Osteoblast (primary cell): ENCODE measurements around the gene CDK15. TPM values are rescaled to one million over a fixed set of nuclear protein-coding genes. Genes with fewer than 3 reads are reported as not detected.
A peak's percentile ranks its signal among the peaks of the same experiment; 100 is the strongest.
"Not testable (repeated sequence)": the region's sequence is repeated elsewhere in the genome, so short reads cannot be mapped to it uniquely, and the experiment has no call there.

Source experiments
- DNase-seq: peaks from one replicate; pipeline ENCODE4 v3.0.0; 2011; ENCODE audit warnings: low spot score, mixed read lengths; ENCODE audit not compliant: insufficient read length; ENCODE audit errors: missing footprints
- H2AFZ ChIP-seq: 2 replicates; pipeline ENCODE4 v1.6.0; 2011; ENCODE audit warnings: mild to moderate bottlenecking, low read length
- H3K27ac ChIP-seq: 2 replicates; pipeline ENCODE4 v1.5.1; 2011; ENCODE audit warnings: mild to moderate bottlenecking, low read depth, low read length, moderate library complexity
- H3K27me3 ChIP-seq: 2 replicates; pipeline ENCODE4 v1.6.0; 2012; ENCODE audit warnings: mild to moderate bottlenecking, control low read depth, inconsistent platforms, low read length, moderate library complexity; ENCODE audit not compliant: insufficient read depth
- H3K36me3 ChIP-seq: 2 replicates; pipeline ENCODE4 v1.5.1; 2011; ENCODE audit warnings: mild to moderate bottlenecking, low read length, control low read depth, moderate library complexity; ENCODE audit not compliant: insufficient read depth
- H3K4me1 ChIP-seq: 2 replicates; pipeline ENCODE4 v1.5.1; 2011; ENCODE audit warnings: mild to moderate bottlenecking, low read length, control low read depth, moderate library complexity; ENCODE audit not compliant: insufficient read depth
- H3K4me2 ChIP-seq: 2 replicates; pipeline ENCODE4 v1.6.0; 2011; ENCODE audit warnings: mild to moderate bottlenecking, low read length; ENCODE audit not compliant: insufficient read depth
- H3K4me3 ChIP-seq: fragments of 200-600 bp; sonication (generic); 3 replicates; pipeline ENCODE4 v1.5.1; 2012; ENCODE audit warnings: mild to moderate bottlenecking, low read length, inconsistent platforms; ENCODE audit not compliant: insufficient read depth
- H3K79me2 ChIP-seq: 2 replicates; pipeline ENCODE4 v1.6.0; 2012; ENCODE audit warnings: mild to moderate bottlenecking, low read length, control low read depth, inconsistent platforms; ENCODE audit not compliant: insufficient read depth
- H3K9me3 ChIP-seq: 2 replicates; pipeline ENCODE4 v1.5.1; 2011; ENCODE audit warnings: low read depth, low read length, control low read depth
- H4K20me1 ChIP-seq: 2 replicates; pipeline ENCODE4 v1.6.0; 2012; ENCODE audit warnings: mild to moderate bottlenecking, low read length, control low read depth; ENCODE audit not compliant: insufficient read depth
- total RNA-seq: library from RNA; depleted of rRNA; stranded (reverse); fragments of >200 nt; gene quantifications from 2 replicates; pipeline ENCODE4 v1.2.3, GENCODE V29; 2012
- TF ChIP-seq, protein P1 (sequence below): IDR thresholded peaks from 2 replicates; pipeline ENCODE4 v1.5.1; 2011; ENCODE audit warnings: mild to moderate bottlenecking, low read depth, low read length, moderate library complexity; ENCODE audit errors: extremely low read depth

CDK15 gene
- total RNA-seq, 1 donor = 4.7 TPM

DNA sequence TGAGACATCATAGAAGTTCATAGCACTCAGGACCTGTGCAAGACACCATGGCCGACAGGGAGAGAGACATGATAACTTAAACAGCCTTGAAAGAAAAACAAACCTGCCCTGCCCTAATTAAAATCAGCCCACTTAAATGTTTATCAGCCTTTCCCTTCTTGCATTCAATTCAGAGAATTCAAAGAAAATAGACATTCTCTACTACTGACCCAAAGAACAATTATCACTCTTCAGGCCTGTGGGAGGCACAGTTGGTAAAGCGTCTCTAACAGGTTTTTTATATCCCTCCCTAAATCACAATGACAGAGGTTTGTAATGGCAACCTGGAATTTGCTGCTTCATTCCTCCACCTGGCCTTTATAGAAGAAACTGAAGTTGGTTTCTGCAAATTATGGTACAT lies 1.7 kb downstream of the CDK15 start:
- Histone ChIP-seq H3K27me3 (no peaks in the 10 kb centered on the region), H3K4me2 (peak overlapping the region; percentile 82), H2AFZ (peak overlapping the region; percentile 64), H3K79me2 (no peaks in the 10 kb centered on the region), H4K20me1 (no peaks in the 10 kb centered on the region), H3K27ac (peak overlapping the region; percentile 86), H3K9me3 (no peaks in the 10 kb centered on the region), H3K36me3 (no peaks in the 10 kb centered on the region), H3K4me1 (peaks cover 28% of the 10 kb centered on the region), H3K4me3 (peak overlapping the region; percentile 31)
- DNase-seq = no peak
- TF ChIP-seq, protein P1, sequence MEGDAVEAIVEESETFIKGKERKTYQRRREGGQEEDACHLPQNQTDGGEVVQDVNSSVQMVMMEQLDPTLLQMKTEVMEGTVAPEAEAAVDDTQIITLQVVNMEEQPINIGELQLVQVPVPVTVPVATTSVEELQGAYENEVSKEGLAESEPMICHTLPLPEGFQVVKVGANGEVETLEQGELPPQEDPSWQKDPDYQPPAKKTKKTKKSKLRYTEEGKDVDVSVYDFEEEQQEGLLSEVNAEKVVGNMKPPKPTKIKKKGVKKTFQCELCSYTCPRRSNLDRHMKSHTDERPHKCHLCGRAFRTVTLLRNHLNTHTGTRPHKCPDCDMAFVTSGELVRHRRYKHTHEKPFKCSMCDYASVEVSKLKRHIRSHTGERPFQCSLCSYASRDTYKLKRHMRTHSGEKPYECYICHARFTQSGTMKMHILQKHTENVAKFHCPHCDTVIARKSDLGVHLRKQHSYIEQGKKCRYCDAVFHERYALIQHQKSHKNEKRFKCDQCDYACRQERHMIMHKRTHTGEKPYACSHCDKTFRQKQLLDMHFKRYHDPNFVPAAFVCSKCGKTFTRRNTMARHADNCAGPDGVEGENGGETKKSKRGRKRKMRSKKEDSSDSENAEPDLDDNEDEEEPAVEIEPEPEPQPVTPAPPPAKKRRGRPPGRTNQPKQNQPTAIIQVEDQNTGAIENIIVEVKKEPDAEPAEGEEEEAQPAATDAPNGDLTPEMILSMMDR = no peak

GRCh38 chr2:201809633-201810032 lies 3.3 kb downstream of the CDK15 start:
- H3K27me3 ChIP-seq = no peaks in the 10 kb centered on the region
- DNase-seq = no peak
- H3K36me3 ChIP-seq = no peaks in the 10 kb centered on the region
- H3K4me1 ChIP-seq = peaks cover 28% of the 10 kb centered on the region
- H3K4me2 ChIP-seq = no peak overlapping the region
- H3K27ac ChIP-seq = no peak overlapping the region
- H4K20me1 ChIP-seq = no peaks in the 10 kb centered on the region
- no peak overlapping the region for H3K4me3 ChIP-seq
- no peak overlapping the region for H2AFZ ChIP-seq
- no peaks in the 10 kb centered on the region for H3K9me3 ChIP-seq
- TF ChIP-seq, protein P1 = no peak
- H3K79me2 ChIP-seq = no peaks in the 10 kb centered on the region

GRCh38 chr2:201810604-201811003 lies 4.3 kb downstream of the CDK15 start:
- DNase-seq, H2AFZ ChIP-seq, H3K79me2 ChIP-seq, H3K4me2 ChIP-seq, H4K20me1 ChIP-seq, H3K9me3 ChIP-seq, H3K27ac ChIP-seq, H3K36me3 ChIP-seq, H3K4me3 ChIP-seq, H3K27me3 ChIP-seq: not testable (repeated sequence)
- peaks cover 28% of the 10 kb centered on the region for H3K4me1 ChIP-seq

DNA sequence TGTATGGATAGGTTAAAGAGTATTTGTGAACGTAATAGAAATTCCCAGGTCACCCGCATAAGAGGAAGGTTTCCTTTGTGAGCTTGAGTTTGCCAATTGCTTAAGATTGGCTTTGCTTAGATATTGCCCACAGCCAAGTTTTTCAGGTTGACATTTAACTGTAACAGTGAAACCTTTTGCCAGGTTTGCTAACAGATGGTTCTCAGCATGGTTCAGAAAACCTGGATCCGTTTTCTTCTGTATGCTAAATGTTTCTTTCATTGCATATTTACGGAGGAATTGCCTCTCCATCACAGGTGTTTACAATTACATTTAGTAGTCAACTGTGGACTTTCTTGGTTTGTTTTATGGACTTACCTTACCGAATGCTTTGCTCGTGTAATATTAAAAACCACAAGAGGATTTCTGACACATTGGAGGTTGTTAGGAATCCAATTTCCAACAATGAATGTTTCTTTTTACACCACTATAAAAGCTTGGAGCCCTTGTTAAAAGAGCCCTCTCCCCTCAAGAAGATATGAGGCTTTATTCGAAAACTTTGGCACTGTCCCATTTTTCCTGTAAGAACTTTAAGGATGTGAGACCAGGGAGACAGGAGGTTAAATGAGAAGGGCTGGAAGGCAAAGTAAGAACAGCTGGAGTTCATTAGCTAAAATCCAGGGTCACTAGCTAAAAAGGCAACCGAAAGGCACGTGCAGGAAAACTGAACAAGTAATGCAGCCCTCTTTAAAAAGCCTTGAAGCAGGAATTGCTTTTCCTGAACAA lies 7.8 kb downstream of the CDK15 start:
- Histone ChIP-seq H3K79me2 (no peaks in the 10 kb centered on the region), H3K27ac (no peak overlapping the region), H3K4me3 (no peak overlapping the region), H2AFZ (peak overlapping the region; percentile 6), H3K4me1 (no peaks in the 10 kb centered on the region), H3K9me3 (no peaks in the 10 kb centered on the region), H3K36me3 (no peaks in the 10 kb centered on the region), H3K4me2 (no peak overlapping the region), H3K27me3 (no peaks in the 10 kb centered on the region), H4K20me1 (no peaks in the 10 kb centered on the region)
- TF ChIP-seq, protein P1 = no peak
- DNase-seq = no peak
